ENCODE results near the gene CHRNB1.

DNA sequence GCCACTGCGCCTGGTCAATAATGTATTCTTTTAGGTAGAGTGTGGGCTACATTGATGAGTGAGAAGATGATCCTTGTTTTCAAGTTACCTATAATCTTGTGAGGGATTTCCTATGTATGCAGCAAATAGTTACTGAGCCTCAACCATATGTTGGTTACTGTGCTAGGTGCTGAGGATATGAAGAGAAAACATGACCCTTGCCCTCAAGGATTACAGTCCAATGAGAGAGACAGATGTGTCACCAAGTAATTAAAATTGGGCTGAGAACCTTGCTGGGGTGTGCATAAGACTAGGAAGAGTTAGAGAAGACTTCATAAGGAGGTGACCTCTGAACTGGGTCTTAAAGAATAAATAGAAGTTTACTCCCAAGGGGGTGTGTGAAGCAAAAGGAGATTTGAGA, 46.7 kb downstream of the CHRNB1 start:
- no peak for TF ChIP-seq POLR2AphosphoS5 (IDR thresholded peaks at IDR 0.05; ENCODE audit: low read depth, low read length)
- TF ChIP-seq POLR2A (IDR thresholded peaks at IDR 0.05; ENCODE audit: low read depth, low read length), result no peak
- no peak for TF ChIP-seq TAF1 (IDR thresholded peaks at IDR 0.05; ENCODE audit: borderline replicate concordance, low read depth, low read length)
